ENCODE measurements around the gene TPK1.

DNA sequence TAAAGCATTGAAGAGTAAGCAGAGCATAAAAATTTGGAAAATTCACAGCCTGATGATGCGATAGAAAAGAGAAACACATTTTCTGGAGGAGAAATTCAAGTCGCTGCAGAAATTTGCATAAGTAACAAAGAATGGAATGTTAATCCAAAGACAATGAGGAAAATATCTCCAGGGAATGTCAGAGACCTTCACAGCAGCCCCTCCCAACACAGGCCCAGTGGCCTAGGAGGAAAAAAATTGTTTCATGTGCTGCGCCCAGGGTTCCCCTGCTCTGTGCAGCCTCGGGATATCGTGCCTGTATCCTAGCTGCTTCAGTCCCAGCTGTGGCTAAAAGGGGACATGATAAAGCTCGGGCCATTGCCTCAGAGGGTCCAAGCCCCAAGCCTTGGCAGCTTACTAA lies 206.8 kb downstream of the TPK1 start:
- no peak for TF ChIP-seq EZH2 (IDR thresholded peaks at IDR 0.05; ENCODE audit: low read length, missing control alignments)
- TF ChIP-seq, protein P1, sequence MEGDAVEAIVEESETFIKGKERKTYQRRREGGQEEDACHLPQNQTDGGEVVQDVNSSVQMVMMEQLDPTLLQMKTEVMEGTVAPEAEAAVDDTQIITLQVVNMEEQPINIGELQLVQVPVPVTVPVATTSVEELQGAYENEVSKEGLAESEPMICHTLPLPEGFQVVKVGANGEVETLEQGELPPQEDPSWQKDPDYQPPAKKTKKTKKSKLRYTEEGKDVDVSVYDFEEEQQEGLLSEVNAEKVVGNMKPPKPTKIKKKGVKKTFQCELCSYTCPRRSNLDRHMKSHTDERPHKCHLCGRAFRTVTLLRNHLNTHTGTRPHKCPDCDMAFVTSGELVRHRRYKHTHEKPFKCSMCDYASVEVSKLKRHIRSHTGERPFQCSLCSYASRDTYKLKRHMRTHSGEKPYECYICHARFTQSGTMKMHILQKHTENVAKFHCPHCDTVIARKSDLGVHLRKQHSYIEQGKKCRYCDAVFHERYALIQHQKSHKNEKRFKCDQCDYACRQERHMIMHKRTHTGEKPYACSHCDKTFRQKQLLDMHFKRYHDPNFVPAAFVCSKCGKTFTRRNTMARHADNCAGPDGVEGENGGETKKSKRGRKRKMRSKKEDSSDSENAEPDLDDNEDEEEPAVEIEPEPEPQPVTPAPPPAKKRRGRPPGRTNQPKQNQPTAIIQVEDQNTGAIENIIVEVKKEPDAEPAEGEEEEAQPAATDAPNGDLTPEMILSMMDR (conservative IDR thresholded peaks at IDR 0.05 in 1 of 2, IDR thresholded peaks at IDR 0.05 in 1 of 2; ENCODE audit: low read depth in 1 of 2, low read length in 2 of 2): no peak
